T-helper 2 cell treated with Interferon-gamma antibody and Interleukin-4, amounts not matched to agents 100 ng/mL and 5 ng/mL, for 36 hours (primary cell): ENCODE data around the gene ZFR2. TPM values are rescaled to one million over a fixed set of nuclear protein-coding genes. Genes with fewer than 3 reads are reported as not detected.

Experiments used
- intact Hi-C: fragments of 100-400 bp; cut with micrococcal nuclease; formaldehyde crosslinking; loops from one replicate; pipeline ENCODE4 v1.15.1; 2023
- total RNA-seq: library from RNA; stranded (reverse); gene quantifications from 2 replicates; pipeline ENCODE4 v1.2.3, GENCODE V29; 2022

The ZFR2 gene
- total RNA-seq, 1 donor from 2014 or later: 0.30 TPM

DNA sequence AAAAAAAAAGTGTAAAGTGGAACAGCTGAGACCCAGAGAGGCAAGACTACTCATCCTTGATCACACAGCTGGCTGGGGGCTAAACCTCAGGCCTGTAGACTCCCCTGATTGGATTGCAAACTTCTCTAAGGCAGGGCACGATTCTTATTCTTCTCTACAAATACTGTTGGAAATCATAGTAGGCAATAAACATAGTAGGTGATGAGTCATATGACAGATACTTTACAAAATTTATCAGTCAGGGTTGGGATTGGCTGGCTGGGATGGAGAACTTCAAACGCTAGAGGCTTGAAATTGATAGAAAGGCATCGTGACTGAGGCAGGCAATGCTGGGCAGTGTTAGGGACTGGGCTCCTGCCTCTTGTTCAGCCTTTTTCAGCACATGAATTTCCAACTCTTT is 76.7 kb downstream of the ZFR2 start:
- intact Hi-C loops: no loop called here

- intact Hi-C loops: no loop called here
These were observed 77.9 kb downstream of the ZFR2 start for GRCh38 chr19:3790941-3791340.

DNA sequence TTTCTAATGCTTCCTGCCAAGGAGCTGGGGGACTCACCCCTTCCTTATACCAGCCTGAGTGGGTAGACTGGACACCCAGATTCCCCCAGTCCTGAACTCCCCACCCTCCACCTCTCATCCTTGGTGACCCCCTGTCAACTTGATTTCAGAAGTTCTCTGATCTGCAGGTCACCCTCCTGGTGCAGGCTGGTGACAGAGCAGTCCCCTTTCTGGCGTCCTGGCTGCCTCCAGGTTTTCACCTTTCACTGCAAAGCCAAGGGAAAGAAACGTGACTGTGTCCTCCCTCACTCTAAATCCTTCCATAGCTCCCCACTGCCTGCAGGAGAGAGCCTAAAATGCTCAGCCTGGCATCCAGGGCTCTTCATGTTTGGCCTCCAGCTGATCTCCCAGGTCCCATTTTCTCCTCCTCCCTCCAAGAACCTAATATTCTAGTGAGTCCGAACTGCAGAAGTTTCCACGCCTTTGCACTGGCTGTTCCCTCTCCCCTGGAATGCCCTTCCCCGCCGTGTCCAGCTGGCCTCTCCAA is 78.6 kb downstream of the ZFR2 start:
- intact Hi-C loops: no loop called here

DNA sequence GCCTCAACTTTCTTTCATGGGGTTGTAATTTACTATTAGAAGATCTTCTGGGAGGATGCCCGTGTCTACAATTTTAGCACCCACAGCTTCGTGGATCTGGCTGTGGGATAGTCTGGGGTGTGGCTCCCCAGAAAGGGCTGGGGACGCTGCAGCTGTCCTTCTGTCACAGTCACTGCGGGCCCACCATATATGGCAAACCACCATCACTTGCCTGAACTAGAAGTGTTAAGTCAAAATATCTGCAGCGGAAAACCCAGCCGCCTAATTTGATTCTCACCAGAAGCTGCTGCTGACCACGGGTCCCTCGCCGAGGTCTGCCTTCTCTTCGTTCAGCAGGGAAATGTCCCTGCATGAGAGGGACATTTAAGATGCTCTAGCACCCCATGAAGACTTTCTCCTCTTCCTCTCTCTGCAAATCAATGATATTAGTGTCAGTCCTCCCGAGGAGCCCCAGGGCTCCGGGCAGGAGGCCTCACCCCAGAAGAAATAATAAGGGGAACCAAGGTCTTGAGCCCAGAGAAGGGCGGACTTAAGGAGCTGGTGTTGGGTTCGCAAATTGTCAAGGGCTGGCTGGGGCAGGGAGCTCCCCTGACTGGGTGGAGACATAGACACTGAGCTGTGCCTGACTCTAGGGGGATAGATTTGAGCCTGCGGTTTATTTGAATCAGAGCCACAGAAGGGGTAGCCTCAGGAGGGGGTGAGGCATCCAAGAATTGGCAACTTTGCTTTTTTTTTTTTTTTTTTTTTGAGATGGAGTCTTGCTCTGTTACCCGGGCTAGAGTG is 79.7 kb downstream of the ZFR2 start:
- intact Hi-C loops: no loop called here

DNA sequence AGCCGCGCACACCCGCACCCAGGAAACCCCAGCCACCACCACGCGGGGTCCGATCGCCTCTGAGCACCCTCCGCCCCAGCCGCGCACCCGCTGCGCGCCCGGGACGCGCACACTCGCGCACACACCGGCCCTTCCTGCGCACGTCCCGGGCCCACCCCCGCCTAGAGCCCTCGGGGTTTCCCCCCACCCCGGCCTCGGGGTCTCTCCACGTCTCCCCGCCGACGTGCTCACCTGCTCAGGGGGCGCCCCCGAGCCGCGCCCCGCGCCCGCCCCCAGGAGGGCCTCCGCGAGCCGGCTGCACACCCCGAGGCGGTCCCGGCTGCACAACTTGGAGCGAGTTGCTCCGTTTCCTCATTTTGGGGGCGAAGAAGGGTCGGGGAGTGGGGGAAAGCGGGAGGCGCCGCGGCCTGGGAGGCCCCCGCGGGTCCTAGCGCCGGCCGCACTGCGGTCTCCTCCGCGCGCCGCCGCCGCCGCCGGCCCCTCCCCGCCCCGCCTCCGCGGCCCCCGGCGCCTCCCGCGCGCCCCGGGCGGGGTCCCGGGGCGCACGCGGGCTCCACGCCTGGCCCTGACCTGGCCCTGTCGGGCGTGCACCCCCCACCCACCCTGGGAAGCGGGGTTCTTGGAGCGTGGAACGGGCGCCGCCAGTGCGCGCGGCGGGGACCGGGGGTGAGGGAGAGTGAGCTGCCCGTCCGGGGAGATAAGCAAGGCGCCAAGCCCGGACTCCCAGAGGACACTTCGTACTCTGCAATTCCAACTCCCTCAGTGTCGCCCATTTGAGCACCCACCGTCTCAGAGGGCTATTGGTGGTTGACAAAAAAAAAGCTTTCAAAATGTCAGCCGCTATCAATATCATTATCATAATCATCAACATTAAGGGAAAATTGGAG is 82.7 kb downstream of the ZFR2 start, which contains the start of gene MATK:
MATK (minus strand) TSS at position 444 of the 887 bp plus-strand sequence. CDS start 1,246 bp downstream, outside the sequence.
- intact Hi-C loops: no loop called here

DNA sequence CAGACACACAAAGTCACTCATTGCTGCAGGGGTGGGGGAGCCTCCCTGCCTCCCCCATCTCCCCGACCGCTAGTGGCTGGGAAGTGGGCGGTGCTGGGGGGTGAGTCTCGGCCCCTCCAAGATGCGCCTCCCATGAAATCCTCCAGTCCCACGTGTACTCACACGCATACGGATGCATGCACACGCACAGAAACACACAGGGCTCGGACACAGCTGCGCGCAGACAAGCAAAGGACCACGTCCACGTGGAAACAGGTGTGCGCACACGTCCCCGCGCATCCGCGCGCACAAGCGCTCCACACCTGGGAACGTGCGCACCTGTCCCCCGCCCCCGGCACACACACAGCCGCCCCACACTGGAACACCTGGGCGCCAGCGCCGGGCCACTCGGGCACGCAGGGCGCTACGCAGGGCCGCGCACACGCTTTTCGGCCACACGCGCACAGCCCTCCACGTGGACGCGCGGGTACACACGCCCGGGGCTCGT is 83.3 kb downstream of the ZFR2 start:
- intact Hi-C loops: no loop called here

- intact Hi-C loops: no loop called here
These were observed 84.0 kb downstream of the ZFR2 start for GRCh38 chr19:3784607-3785450.

DNA sequence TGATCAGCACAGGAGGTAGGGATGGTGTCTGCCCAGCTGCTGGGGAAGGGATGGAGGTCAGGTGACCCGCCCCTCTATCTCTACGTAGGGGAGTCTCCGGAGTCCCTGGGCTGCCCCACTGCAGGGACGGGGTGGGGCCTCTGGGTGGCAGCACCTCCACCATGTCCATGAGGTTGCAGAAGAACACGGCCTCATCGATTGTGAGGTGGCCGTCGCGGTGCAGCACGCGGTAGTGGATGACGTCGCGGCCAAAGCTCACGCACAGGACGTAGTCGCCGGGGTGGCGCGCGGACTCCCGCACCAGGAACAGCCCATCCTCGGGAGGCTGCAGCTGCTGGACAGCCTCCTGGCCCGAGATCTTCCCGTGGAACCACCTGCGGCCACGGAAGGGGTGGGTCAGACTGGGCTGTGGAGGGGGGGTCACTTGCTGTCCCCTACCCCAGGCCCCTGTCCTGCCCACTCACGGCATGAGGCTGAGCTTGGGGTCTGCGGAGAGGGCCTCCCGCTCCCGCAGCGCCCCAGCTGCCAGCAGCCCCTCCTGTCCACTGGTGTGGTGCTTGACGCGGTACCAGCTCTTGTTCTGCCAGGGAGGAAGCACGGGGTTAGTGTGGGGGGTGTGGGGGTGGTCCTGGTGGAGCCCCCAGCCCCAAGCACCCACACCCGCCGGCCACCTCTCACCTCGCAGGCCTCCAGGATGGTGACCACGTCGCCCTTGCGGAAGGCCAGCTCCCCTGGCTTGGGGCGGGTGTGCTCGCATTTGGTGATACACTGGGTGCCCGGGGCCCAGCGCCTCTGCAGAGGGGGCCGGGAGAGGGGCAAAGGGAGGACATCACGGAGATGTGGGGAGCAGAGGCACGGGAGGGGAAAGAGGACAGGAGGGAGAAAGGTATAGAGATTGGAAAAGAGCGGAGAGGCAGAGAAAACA is 84.9 kb downstream of the ZFR2 start:
- intact Hi-C loops: loop anchor here (1.0 kb wide), 1 partner anchor 37 kb away; no protein-coding TSS in a partner anchor

GRCh38 chr19:3782903-3783302 is 85.9 kb downstream of the ZFR2 start:
- intact Hi-C loops: loop anchor here (1.0 kb wide), 1 partner anchor 38 kb away; no protein-coding TSS in a partner anchor

GRCh38 chr19:3782330-3782729 is 86.5 kb downstream of the ZFR2 start:
- intact Hi-C loops: no loop called here

DNA sequence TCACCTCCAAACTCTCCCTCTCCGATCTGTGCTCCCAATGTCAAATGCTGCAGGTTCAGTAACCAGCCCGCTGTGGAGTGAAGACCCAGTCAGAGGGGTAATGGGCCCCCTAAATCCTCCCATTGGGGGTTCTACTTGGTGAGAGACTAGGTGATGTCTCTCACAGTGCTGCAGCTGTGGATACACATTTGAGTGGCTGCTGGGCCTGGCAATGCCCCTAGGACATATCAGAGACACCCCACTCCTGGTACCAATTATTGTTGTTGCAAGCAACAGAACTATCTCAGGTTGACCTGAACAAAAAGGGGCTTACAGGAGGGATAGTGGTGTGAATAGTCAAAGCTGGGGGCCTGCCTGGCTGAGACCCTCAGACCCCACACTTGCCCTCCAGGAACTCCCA is 87.2 kb downstream of the ZFR2 start:
- intact Hi-C loops: no loop called here

- intact Hi-C loops: no loop called here
These were observed 88.0 kb downstream of the ZFR2 start for GRCh38 chr19:3780786-3781304.

GRCh38 chr19:3778899-3779723 is 89.7 kb downstream of the ZFR2 start:
- intact Hi-C loops: no loop called here

- intact Hi-C loops: no loop called here
These were observed 90.6 kb downstream of the ZFR2 start for GRCh38 chr19:3778104-3778867.

DNA sequence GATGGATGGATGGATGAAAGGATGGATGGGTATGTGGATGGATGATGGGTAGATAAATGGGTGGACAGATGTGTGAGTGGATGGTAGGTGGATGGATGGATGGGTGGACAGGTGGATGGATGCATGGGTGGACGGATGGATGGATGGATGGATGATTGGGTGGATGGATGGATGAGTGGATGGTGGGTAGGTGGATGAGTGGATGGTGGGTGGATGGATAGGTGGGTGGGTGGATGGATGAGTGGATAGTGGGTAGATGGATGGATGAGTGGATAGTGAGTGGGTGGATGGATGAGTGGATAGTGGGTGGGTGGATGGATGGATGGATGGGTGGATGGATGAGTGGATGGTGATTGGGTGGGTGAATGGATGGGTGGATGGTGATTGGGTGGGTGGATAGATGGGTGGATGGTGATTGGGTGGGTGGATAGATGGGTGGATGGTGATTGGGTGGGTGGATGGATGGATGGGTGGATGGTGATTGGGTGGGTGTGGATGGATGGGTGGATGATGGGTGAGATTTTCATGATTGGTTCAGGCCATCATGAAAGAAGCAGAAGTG is 92.3 kb downstream of the ZFR2 start:
- intact Hi-C loops: no loop called here

DNA sequence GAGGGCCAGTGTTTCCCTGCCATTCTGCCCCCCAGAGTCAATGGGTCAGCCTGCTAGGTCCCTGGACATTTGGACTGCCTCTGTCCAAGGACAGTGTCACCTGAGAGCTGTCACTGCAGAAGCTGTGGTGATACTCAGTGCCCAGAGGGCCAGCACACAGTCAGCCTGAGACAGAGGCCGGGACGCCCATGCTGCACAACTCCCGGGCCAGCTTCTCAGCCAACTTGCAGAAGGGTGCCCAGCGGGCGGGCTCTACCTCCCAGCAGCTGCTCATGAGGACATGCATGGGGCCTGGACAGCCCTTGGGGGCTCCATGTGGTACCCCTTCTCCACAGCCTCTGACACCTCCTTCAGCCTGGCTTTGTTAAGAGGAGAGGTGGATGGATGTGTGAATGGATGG is 93.0 kb downstream of the ZFR2 start:
- intact Hi-C loops: no loop called here

DNA sequence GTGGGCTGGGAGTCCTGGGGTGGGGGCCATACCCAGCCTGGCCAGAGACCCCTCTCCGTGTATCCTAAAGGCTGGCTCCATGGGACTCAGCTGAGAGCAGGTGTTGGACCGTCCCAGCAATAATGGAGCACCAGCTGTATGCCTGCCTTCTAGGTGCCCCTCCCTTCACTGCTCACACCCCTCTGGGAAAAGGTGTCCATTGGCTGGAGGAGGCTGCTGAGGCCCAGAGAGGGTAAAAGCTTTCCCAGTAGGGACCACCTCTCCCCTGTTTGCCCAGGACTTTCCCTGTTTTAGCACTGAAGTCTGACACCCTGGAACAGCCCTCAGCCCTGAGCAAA is 93.5 kb downstream of the ZFR2 start:
- intact Hi-C loops: no loop called here
